Spleen (tissue), 11 donors: ENCODE data around the gene ACOXL. TPM values are rescaled to one million over a fixed set of nuclear protein-coding genes. Genes with fewer than 3 reads are reported as not detected.

Experiments
- DNase-seq: peaks from one replicate; pipeline ENCODE4 v3.0.0-alpha.2; 2020
- H3K27ac ChIP-seq, 8 donors: fragments of 200-600 bp; sonication (generic) in 7 of 8; 1 replicate in 4 of 8; 2 replicates in 4 of 8; pipeline versions ENCODE4 v1.5.0 to v1.8.0; 2016 to 2021; ENCODE audit warnings: inconsistent platforms in 4 of 8, mild to moderate bottlenecking in 4 of 8, moderate library complexity in 1 of 8
- H3K27me3 ChIP-seq, 7 donors: fragments of 200-600 bp; sonication (generic) in 6 of 7; replicated peaks in 1 of 7; 1 replicate in 4 of 7; 2 replicates in 3 of 7; pipeline versions ENCODE4 v1.5.0 to v1.8.0; 2016 to 2021; ENCODE audit warnings: inconsistent platforms in 3 of 7, mild to moderate bottlenecking in 1 of 7
- H3K36me3 ChIP-seq, 6 donors: fragments of 200-600 bp; sonication (generic) in 5 of 6; 1 replicate in 4 of 6; 2 replicates in 2 of 6; pipeline versions ENCODE4 v1.5.0 to v1.8.0; 2016 to 2021; ENCODE audit warnings: inconsistent platforms in 2 of 6
- H3K4me1 ChIP-seq, 6 donors: fragments of 200-600 bp; sonication (generic) in 5 of 6; 1 replicate in 3 of 6; 2 replicates in 3 of 6; pipeline versions ENCODE4 v1.5.0 to v1.8.0; 2016 to 2021; ENCODE audit warnings: inconsistent platforms in 3 of 6
- H3K4me3 ChIP-seq, 8 donors: fragments of 200-600 bp; sonication (generic) in 7 of 8; 1 replicate in 4 of 8; 2 replicates in 4 of 8; pipeline versions ENCODE4 v1.5.0 to v1.8.0; 2016 to 2021; ENCODE audit warnings: inconsistent platforms in 4 of 8, mild to moderate bottlenecking in 4 of 8, moderate library complexity in 2 of 8
- H3K9me3 ChIP-seq, 8 donors: fragments of 200-600 bp; sonication (generic) in 7 of 8; 1 replicate in 4 of 8; 2 replicates in 4 of 8; pipeline versions ENCODE4 v1.5.0 to v1.8.0; 2016 to 2021; ENCODE audit warnings: inconsistent platforms in 4 of 8
- POLR2A ChIP-seq, 3 donors: fragments of 450-650 bp; IDR thresholded peaks; one replicate each; pipeline ENCODE4 v1.5.1; 2017; ENCODE audit warnings: antibody characterized with exemption in 3 of 3, mild to moderate bottlenecking in 1 of 3
- POLR2AphosphoS5 ChIP-seq, 3 donors: sonication (generic); formaldehyde crosslinking; IDR thresholded peaks; one replicate each; pipeline ENCODE4 v1.5.1; 2017; ENCODE audit warnings: antibody characterized with exemption in 3 of 3
- WGBS, 5 donors: extraction: QIAGEN DNeasy Blood & Tissue Kit in 3 of 5; methylation state at CpG; one replicate each; pipeline versions ENCODE4 v1.1.5 to v1.1.7; 2013 to 2018; 5-methylcytosine and 5-hydroxymethylcytosine counted together
- intact Hi-C: fragments of 100-400 bp; cut with DNase I; formaldehyde crosslinking; loops from one replicate; pipeline ENCODE4 v1.15.0; 2023; ENCODE audit warnings: low total_unique reads
- polyA plus RNA-seq, 3 donors: library from polyadenylated mRNA; stranded (reverse); fragments of 200-250 nt; gene quantifications; one replicate each; pipeline ENCODE4 v1.2.1, GENCODE V29; 2013
- total RNA-seq, 7 donors: library from RNA; depleted of rRNA in 3 of 7; stranded (reverse); fragments of >200 nt in 3 of 7; fragmentation: NEBNext Ultra II Directional in 4 of 7; extraction: Animal tissue kit (Norgen Biotek cat#: 25700) in 4 of 7; gene quantifications; one replicate each; pipeline versions ENCODE4 v1.1.0 to v1.2.1, GENCODE V29; 2016 to 2021
- TF ChIP-seq, protein P1 (sequence below), 11 experiments: fragments of 200-600 bp in 7 of 11; fragments of 450-650 bp in 4 of 11; sonication (generic) in 4 of 11; IDR thresholded peaks in 8 of 11; conservative IDR thresholded peaks in 3 of 11; 1 replicate in 7 of 11; 2 replicates in 4 of 11; pipeline versions ENCODE4 v1.4.0 to v1.8.0; 2016 to 2021; ENCODE audit warnings: antibody characterized with exemption in 11 of 11, inconsistent platforms in 4 of 11, mild to moderate bottlenecking in 1 of 11
- donor health status: healthy with polysubstance abuse.
- donor health status: DM: no; HTN: no; CAD: no; lungs with moderate emphysema.
- donor health status: DM: no; HTN: no; CAD: no.
- donor health status: Bipolar disorder and iron deficiency.
- donor health status: healthy.
- donor health status: DM: no; HTN: no; CAD: no.
- donor health status: DM: yes; HTN: yes; CAD: no.

Gene ACOXL
- total and polyA plus RNA-seq, 10 donors: 0.04 to 1.0 (median 0.66) TPM

DNA sequence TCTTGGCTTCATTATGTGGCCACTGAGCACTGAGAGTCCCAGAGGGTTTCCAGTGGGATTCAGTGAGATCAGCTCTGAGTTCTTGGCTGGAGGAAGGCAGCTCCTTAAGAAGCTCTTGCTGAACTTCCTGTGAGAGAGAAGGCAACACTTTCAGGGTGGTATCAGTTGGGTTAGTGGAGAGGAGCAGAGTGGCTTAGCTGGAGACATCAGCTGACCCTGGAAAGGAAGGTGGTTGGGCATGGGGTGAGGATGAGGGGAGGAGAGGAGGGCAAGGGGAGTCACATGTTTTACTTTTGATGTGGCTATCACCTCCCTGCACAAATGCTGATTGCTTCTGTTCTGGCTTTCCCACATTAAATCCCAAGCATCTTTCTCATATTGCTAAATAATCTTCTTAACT lies 95.1 kb downstream of the ACOXL start:
- H3K36me3 ChIP-seq: no peaks in the 10 kb centered on the region
- TF ChIP-seq, protein P1, sequence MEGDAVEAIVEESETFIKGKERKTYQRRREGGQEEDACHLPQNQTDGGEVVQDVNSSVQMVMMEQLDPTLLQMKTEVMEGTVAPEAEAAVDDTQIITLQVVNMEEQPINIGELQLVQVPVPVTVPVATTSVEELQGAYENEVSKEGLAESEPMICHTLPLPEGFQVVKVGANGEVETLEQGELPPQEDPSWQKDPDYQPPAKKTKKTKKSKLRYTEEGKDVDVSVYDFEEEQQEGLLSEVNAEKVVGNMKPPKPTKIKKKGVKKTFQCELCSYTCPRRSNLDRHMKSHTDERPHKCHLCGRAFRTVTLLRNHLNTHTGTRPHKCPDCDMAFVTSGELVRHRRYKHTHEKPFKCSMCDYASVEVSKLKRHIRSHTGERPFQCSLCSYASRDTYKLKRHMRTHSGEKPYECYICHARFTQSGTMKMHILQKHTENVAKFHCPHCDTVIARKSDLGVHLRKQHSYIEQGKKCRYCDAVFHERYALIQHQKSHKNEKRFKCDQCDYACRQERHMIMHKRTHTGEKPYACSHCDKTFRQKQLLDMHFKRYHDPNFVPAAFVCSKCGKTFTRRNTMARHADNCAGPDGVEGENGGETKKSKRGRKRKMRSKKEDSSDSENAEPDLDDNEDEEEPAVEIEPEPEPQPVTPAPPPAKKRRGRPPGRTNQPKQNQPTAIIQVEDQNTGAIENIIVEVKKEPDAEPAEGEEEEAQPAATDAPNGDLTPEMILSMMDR (IDR thresholded peaks at IDR 0.05 in 8 of 11, conservative IDR thresholded peaks at IDR 0.05 in 3 of 11): no peak
- TF ChIP-seq POLR2A (IDR thresholded peaks at IDR 0.05) (no peak), POLR2AphosphoS5 (IDR thresholded peaks at IDR 0.05) (no peak)
- intact Hi-C loops: no loop called here
- peaks cover 0 to 30% (median 23%) of the 10 kb centered on the region in 8 donors for H3K9me3 ChIP-seq
- peaks cover 0 to 4% (median 0%) of the 10 kb centered on the region in 7 donors for H3K27me3 ChIP-seq
- DNase-seq: no peak
- H3K4me3 ChIP-seq: no peak overlapping the region
- no peak overlapping the region for H3K27ac ChIP-seq
- no peaks in the 10 kb centered on the region for H3K4me1 ChIP-seq

DNA sequence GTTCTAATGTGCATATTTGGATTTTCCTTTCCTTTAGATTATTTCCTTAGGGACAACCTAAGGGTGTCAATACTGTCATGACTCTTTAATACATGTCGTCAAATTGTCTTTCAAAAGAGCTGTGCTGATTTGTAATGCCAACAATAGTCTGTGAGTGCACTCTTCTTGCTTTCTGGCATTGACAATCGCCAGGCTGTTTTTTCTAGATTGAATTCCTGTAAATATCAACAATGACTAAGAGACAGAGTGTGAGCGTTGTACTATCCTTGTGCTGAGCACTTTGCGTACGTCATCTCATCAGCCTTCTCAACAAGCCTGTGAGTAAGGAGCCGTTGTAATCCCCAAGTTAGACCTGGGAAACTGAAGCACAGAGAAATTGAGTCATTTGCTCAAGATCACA lies 96.0 kb downstream of the ACOXL start:
- no peak for DNase-seq
- intact Hi-C loops: no loop called here
- no peak for TF ChIP-seq POLR2AphosphoS5 (IDR thresholded peaks at IDR 0.05)
- TF ChIP-seq, protein P1 (IDR thresholded peaks at IDR 0.05 in 8 of 11, conservative IDR thresholded peaks at IDR 0.05 in 3 of 11): no peak
- no peak for TF ChIP-seq POLR2A (IDR thresholded peaks at IDR 0.05)
- Histone ChIP-seq H3K9me3 (peaks cover 0 to 23% (median 19%) of the 10 kb centered on the region in 8 donors), H3K27me3 (peaks cover 0 to 4% (median 0%) of the 10 kb centered on the region in 7 donors), H3K27ac (no peak overlapping the region), H3K4me1 (no peaks in the 10 kb centered on the region), H3K4me3 (no peak overlapping the region), H3K36me3 (no peaks in the 10 kb centered on the region)
- WGBS, 5 donors: 85 to 95% (median 88%) methylated on average over 6 of the region's 6 CpGs

DNA sequence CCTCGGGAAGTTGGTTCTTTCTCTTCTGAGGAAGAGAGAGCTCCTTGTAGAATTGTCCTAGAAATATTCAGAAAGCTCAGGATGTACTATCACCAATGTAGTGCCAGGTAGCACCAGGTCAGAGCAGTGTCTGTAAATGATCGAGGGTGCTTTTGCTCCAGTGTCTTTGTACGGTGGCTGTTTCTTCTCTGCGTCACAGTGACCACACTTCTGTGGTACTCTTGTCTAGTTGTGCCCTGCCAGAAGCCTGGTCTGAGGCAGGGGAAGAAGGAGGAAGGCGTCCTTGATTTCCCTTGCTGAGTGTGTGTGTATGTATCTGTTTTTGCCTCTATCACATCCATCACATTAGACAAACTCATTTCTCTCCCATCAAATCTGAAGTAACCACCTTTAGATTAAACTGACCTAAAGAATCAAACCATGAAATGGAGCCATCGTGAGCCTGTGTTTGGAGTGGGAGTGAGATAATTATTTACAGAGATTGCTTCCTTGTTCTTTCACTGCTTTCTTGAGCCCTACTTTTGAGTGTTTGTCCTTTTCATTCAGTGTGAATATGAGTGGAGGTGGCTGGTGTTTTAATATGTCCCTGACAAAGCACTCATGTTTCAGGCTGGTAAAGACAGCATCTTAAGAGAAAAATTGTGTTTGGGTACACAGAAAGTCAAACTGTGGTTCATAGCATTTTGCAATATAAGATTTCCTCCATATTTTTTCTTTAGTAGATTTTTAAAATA lies 97.2 kb downstream of the ACOXL start:
- H3K27ac ChIP-seq: no peak overlapping the region

DNA sequence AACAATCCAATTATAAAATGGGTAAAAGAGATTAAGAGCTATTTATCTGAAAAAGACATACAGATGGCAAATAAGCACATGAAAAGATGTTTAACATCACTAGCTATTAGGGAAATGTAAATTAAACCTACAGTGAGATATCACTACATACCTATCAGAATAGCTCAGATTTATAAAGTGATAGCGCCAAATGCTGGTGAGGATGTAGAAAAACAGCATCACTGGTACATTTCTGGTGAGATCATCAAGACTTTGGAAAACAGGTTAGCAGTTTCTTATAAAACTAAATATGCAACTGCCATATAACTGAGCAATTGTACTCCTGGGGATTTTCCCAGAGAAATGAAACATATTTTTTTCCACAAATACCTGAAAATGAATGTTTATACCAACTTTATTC lies 100.4 kb downstream of the ACOXL start:
- intact Hi-C loops: no loop called here
- WGBS, 5 donors: 85 to 98% (median 93%) methylated on average over 1 of the region's 1 CpG
- Histone ChIP-seq H3K4me1 (no peaks in the 10 kb centered on the region), H3K27ac (no peak overlapping the region), H3K9me3 (no peaks in the 10 kb centered on the region), H3K27me3 (peaks cover 0 to 4% (median 0%) of the 10 kb centered on the region in 7 donors), H3K36me3 (no peaks in the 10 kb centered on the region), H3K4me3 (no peak overlapping the region)
- TF ChIP-seq, protein P1 (IDR thresholded peaks at IDR 0.05 in 8 of 11, conservative IDR thresholded peaks at IDR 0.05 in 3 of 11): no peak
- TF ChIP-seq POLR2A (IDR thresholded peaks at IDR 0.05) (no peak), POLR2AphosphoS5 (IDR thresholded peaks at IDR 0.05) (no peak)
- no peak for DNase-seq

More for the DNA sequence above, 97.2 kb downstream of the ACOXL start:
- Histone ChIP-seq H3K27me3 (peaks cover 0 to 4% (median 0%) of the 10 kb centered on the region in 7 donors), H3K4me1 (no peaks in the 10 kb centered on the region), H3K36me3 (no peaks in the 10 kb centered on the region), H3K9me3 (peaks cover 0 to 10% (median 6%) of the 10 kb centered on the region in 8 donors), H3K4me3 (no peak overlapping the region)
- TF ChIP-seq POLR2AphosphoS5 (IDR thresholded peaks at IDR 0.05) (no peak), POLR2A (IDR thresholded peaks at IDR 0.05) (no peak)
- TF ChIP-seq, protein P1 (IDR thresholded peaks at IDR 0.05 in 8 of 11, conservative IDR thresholded peaks at IDR 0.05 in 3 of 11): no peak
- no peak for DNase-seq
- intact Hi-C loops: no loop called here
- WGBS, 5 donors: 88 to 95% (median 91%) methylated on average over 6 of the region's 6 CpGs
